NCI-H2171 treated with DMSO at 0.1 percent for 48 hours (cell line): ENCODE measurements around the gene GALNT17.

Experiments used
- DNase-seq: peaks from one replicate; lab custom pipeline; 2025; lab: John Stamatoyannopoulos, UW

Gene GALNT17

DNA sequence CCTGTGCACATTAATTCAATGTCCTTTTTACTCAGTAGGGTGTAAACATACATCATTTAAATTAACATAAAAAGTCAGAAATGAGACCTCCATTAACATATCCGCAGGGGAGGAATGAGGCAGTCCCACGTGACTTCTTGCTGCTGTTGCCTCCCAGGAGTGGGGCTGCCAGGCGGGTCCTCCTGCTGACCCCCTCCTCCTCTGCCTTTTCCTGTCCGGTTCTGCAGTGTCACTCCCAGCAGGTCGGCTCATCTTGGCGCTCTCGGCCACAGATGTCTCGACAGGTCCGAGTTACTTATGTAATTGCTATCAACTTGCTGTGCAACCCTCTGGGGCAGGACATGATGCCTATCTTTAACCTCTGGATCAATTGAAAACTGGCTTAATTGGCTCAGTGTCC is 329.6 kb downstream of the GALNT17 start:
- DNase-seq, result no peak

DNA sequence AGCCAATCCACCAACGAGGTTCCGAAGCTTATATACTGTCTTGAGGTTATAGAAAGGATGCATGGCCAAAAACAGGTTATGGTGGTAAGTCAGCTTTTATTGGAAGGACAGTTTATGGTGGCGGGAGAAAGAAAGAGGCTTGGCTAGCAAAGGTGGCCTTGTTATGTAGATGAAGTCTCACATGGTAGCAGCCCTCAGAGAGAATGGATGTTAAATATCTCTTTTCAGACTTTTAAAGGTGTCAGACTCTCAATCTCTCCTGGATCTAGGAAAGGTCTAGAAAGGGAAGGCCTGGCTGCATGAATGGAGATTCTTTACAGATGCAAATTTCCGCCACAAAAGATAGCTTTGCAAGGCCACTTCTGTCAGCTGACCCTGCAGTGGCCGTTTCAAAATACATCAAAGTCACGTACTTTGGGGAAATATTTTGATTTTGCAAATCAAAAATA is 333.8 kb downstream of the GALNT17 start:
- DNase-seq, result no peak

DNA sequence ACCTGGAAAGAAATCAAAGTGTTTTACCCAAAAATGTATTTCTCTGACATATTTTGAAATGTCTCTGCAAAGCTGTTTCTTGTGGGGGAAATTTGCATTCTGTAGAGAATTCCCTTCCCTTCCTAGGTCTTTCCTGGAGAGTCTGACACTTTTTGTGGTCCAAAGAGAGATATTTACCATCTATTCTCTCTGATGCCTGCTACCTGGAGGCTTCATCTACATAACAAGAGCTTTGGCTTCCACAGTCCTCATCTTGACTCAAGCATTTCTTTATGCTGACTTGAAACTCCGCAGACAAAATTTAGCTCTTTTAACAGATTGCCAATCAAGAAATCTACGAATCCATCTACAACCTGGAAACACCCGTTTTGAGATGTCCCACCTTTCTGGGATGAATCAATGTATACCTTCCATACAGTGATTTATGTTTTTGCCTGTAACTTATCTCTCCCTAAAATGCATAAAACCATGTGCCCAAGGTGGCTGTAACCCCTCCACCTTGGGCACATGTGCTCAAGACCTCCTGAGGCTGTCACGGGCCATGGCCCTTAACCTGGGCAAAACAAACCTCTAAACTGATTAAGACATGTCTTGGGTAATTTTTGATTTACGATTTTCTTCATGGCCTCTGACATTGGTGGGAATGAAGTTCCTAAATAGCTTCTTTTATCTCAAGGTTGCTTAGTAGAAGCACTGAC is 334.7 kb downstream of the GALNT17 start:
- DNase-seq, result no peak

DNA sequence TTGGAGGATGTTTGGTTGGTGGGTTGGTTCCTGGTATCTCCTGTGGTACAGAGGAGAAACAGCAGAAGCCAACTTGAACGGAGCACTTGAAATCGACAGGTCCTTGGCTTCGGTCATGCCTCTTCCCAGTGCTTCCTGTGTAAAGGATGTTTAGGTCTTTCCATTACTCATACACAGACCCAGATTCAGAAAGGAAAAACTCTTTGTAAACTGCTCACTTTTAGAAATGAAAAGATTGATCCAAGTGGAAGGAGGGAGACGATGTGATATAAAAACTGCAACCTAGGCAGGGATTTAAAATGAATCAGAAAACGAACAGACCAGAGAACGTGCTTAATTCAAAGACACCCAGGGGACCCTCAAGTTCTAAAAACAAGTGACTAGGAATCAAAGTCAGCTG is 338.4 kb downstream of the GALNT17 start:
- no peak for DNase-seq

DNA sequence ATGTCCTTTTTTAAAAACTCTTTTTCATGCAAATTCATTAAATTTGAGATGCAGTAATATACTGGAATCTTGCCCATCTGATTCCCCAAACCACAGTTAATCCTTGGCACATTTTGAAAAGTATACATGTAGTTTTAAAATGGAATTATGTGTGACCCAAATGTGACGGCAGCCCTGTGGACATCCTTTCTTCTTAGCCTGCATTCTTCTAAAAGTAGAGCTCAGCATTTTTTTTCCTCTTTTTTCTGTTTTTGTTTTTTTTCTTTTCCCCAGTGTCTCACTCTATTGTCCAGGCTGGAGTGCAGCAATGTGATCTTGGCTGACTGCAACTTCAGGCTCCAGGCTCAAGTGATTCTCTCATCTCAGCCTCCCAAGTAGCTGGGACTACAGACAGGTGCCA is 338.9 kb downstream of the GALNT17 start:
- no peak for DNase-seq

DNA sequence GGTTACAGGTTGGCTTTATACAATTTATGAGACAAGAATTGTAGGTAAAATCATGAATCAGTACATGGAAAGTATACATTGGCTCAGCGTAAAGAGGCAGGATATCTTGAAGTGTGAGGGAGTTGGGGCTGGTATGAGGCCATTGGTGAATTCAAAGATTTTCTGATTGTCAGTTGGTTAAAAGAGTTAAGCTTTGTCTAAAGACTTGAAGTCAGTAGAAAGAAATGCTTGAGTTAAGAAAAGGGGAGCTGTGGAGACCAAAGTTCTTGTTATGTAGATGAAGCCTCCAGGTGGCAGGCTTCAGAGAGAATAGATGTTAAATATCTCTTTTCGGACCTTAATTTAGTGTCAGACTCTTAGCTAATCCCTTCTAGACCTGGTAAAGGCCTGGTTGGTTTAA is 341.0 kb downstream of the GALNT17 start:
- DNase-seq, result no peak

DNA sequence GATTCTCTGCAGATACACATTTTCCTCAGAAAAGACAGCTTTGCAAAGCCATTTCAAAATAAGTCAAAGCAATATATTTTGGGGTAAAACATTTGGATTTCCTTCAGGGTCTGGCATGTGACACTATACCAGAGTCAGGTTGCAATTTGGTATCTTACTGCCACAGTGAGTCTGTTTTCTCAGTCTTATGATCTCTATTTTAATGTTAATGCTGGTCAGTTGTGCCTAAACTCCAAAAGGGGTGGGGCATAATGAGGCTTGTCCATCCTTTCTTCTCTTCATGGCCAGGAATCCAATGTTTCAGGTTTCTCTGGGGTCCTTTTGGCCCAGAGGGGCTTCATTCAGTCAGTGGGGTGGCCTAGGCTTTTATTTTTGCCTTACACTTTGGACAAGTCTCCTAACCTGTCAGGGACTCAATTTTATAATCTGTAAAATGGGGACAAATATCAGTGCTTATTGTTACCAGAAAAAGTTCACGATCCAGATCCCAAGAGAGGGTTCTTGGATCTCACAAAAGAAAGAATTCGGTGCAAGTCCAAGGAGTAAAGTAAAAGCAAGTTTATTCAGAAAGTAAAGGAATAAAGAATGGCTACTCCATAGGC is 341.5 kb downstream of the GALNT17 start:
- DNase-seq, result no peak

DNA sequence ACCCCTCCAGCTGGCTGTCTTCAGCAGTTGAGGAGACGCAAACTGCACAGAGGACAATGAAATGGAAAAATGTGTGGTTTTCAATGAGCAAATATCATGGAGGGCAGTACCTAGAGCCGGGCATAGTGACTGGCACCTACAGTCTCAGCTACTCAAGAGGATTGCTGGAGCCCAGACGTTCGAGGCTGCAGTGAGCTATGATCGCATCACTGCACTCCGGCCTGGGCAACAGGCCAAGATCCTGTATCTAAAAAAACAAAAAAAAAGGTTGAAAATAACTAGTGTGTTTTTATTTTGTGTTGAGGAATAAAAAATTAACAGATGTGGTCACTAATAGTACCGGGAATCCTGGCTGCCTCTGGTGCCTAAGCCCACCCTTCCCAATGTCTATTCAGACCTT is 345.5 kb downstream of the GALNT17 start:
- DNase-seq, result peak; percentile 46

DNA sequence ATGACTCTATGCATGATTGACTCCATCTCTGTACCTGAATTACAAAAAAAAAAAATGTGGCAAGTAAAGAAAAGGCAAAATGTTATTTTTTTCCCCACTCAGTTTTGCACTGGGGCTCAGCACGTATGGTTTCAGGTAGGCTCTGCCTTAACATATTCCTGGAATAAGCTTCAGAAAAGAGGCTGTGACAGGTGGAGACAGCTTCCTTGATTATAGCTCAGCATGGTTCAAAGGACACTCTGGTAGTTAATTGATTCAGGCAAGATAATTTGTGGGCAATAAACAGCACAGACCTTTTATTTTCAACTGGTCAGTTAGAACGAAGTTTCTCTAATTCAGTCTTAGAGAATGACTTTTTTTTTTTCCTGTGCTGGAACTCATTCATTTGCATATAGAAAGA is 347.3 kb downstream of the GALNT17 start:
- DNase-seq, result no peak

DNA sequence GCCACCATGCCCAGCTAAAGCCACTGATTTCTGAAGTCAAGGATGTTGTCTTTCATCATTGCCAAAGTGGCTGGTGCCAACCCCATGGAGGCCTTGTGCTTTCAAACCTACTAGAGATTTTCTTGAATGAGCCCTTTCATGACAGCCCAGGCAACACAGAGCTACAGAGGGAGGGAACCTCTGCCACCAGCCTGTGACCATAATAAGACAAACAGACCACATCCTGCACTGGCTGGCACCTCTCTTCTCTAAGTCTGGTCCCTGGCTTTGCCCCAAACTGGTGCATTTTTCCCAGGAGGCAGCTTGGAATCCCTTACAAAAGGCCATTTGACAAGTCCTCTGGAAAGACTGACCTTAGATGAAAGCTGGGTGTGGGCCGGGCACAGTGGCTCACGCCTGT is 348.8 kb downstream of the GALNT17 start:
- no peak for DNase-seq

DNA sequence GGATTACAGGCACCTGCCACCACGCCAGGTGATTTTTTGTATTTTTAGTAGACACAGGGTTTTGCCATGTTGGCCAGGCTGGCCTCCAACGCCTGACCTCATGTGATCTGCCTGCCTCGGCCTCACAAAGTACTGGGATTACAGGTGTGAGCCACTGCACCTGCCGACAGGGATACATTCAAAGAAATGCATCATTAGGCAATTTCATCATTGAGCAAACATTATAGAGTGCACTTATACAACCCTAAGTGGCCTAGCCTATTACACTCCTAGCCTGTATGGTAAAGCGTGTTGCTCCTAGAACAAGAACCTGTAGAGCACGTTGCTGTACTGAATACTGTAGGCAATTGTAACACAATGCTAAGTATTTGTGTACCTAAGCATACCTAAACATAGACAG is 350.3 kb downstream of the GALNT17 start:
- DNase-seq, result peak; percentile 44

DNA sequence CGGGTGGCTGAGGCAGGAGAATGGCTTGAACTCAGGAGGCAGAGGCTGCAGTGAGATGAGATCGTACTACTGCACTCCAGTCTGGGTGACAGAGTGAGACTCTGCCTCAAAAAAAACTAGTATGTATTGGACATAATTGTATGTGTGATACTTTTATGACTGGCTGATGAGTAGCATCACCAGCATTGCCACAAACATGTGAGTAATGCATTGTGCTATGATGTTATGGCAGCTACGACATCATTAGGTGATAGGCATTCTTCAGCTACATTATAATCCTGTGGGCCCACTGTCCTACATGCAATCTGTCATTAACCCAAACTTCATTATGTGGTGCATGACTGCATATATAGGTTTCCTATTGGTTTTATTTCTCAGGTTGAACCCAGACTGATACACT is 352.4 kb downstream of the GALNT17 start:
- no peak for DNase-seq

DNA sequence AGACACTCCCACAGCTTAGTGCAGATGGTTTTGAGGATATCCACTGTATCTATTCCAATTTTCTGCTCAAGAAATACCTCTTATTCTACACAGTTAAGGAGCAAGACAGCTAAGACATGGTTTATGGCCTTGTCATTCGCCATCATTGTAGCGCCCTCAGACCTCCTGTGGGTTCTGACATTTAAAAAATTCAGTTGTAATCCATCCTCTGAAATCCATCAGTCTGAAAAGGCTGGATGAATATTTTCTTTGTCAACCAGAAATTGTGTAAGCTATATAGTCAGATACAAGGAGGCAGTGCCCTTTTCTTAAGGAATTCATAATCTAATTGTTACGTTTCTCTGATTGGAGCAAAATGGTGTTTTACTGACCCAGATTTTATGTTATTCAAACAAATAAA is 353.6 kb downstream of the GALNT17 start:
- DNase-seq, result no peak

DNA sequence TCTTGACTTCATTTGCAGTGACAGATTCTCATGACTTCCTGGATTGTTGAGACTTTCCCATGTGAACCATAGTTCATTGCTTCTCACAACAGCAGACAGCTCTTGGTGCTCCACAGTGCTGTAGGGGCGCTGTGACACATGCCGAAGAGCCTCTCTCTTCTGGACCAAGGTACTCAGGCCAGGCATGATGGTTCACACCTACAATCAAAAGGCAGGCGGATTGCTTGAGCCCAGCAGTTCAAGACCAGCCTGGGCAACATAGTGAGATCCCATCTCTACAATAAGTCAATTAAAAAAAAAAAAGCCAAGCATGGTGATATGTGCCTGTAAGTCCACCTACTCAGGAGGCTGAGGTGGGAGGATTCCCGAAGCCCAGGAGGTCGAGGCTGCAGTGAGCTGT is 354.5 kb downstream of the GALNT17 start:
- no peak for DNase-seq

DNA sequence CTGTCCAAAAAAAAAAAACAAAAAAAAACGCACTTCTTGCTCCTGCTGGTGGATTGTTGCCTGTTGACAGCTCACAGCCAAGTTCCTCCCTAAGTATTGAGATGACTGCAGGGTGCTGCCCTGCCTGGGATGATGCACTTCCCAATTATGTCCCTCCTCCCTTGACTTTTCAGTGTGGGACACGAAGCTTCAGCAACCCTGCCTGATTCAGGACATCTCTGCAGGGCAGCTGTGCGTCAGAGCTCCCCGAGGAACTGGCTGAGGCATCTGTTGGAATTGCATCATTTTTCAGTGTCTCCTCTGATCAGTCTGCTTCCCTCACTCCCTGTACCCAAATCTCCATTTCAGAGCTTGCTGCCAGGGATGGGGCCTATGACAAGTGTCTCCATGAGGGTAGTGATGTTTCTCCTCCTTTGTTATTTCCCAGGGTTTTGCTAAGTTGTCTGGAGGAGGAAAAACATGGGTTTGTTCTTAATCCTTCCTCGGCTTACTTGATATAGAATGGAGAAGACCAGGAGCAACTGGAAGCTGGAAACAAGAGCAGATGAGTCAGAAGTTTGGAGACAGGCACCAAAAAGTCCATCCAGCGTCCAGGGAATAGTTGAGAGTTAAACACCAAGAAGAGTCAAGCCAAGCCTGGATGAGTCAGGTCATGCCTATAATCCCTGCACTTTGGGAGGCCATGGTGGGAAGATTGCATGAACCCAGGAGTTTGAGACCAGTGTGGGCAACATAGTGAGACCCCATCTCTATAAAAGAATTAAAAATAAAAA is 355.1 kb downstream of the GALNT17 start:
- peak; percentile 34 for DNase-seq

DNA sequence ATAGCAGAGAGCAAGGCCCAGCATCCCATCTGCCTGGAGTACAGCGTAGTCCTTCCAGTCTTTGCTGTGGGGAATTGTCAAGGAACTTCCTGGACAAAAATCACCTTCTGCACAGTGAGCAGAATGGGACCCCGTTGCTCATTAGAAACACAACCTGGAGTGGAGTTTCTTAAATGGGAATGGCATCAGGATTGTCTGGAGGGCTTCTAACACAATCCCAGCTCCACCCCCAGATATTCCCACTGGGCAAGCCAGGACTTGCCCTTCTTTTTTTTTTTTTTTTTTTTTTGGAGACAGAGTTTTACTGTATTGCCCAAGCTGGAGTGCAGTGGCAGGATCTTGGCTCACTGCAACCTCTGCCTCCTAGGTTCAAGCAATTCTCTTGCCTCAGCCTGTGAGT is 356.4 kb downstream of the GALNT17 start:
- peak; percentile 80 for DNase-seq

DNA sequence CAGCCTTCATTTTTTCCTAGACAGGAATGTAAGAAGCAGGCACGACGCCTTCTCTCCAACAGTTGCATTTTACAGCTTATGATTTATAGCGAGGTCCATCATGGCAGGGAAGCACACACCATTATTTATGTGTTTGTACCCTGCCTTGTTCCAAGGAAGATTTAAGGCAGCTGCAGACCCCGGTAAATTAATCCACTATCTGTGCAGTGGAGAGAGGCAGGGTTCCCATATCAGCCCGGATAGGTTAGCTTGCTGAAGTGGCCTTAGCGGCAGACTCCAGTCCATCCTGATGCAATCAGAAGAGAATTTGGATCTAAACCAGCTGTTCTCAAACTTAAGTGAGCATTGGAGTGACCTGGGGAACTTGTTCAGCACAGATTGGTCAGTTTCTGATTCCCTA is 359.4 kb downstream of the GALNT17 start:
- DNase-seq, result no peak

DNA sequence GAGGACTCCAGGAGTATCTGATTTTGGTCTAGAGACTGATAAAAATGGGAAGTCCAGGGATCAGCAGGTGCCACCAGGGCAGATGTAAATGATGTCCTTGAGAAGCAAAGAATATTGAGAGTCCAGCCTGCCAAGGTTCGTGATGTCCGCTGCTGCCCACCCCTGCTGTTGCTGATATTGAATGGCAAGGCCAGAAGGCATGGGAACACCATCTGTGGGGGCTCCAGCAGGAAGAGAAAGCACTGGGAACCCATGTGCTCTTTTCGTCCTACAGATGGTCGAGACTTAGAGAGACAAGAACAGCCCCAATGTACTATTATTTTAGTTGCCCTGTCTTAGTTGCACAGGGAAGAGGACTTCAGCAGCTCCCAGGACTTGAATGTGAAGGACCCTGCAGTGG is 363.9 kb downstream of the GALNT17 start:
- DNase-seq, result no peak

DNA sequence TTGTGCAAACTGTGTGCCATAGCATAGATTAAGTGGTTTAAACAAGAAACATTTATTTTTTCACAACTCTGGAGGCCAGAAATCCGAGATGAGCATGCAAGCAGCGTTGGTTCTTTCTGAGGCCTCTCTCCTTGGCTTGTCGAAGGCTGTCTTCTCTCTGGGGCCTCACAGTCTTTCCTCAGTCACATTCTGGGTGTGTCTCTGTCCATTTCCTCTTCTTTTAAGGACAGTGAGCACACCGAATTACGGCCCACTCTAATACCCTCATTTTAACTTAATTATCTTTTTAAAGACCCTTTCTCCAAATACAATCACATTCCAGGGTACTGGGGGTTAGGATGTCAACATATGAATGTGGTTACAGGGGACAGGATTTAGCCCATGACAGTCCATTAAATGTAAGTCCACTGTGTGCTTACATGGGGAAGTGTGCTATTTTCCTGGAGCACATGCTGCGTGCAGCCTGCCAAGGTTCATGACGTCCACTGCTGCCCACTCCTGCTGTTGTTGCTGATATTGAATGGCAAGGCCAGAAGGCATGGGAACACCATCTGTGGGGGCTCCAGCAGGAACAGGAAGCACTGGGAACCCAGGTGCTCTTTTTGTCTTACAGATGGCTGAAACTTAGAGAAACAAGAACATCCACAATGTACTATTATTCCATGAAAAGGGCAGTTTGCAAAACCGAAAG is 365.5 kb downstream of the GALNT17 start:
- peak; percentile 76 for DNase-seq

DNA sequence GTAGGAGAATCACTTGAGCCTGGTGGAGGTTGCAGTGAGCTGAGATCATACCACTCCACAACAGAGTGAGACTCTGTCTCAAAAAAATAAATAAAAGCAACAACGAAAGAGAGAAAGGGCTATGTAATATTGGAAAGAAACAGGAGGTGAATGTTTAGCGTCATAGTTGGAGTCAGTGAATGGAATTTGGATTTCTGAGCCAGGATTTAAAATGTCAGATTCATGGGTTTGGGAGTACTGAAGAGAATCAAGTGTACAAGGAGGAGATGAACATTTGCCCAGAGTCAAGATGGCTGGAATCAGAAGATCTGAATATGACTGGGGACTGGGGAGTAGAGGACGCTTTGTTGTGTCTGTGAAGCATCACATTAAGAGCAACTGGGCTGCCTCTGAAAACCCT is 366.4 kb downstream of the GALNT17 start:
- DNase-seq, result no peak

DNA sequence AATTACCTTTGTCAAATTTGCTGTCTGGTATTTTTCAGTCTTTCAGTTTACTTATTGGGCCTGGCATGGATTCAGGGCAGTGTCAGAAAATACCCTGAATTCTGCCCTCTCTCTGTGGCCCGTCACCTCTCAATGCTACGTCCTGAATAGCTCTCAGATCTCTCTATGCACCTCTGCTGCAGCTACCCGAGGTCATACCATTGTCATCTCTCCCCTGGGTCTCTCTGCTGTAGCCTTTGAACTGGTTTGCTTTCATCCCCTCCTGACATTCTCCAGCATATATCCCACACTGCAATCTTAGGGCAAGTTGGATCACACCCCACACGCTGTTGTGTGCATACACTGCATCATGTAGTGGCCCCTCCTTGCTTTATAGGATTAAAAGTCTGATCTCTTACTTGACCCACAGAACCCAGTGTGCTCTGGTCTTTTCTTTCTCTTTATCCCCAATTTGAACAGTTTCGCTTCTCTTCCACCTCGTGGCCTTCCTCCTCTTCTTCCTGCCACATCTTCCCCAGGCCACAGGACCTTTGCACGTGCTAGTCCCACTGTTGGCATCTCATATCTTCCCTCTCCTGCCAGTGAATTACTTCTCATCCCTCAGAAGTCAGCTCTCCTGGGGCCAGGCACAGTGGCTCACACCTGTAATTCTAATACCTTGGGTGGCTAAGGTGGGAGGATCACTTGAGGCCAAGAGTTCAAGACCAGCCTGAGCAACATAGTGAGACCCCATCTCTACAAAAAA is 372.9 kb downstream of the GALNT17 start:
- DNase-seq, result no peak

DNA sequence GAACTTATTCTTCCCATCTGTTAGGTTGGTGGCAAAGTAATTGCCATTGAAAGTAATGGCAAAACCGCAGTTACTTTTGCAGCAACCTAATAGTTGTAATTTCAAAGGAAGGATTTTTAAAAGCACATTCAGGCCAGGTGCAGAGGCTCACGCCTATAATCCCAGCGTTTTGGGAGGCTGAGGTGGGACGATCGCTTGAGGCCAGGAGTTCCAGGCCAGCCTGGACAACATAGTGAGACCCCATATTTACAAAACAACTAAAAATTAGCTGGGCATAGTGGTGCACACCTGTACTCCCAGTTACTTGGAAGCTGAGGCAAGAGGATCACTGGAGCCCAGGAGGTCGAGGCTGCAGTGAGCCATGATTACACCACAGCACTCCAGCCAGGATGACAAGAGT is 374.9 kb downstream of the GALNT17 start:
- DNase-seq, result no peak
